Lung (tissue), 12 donors: Measurements from ENCODE around the gene CCN5. TPM values are rescaled to one million over a fixed set of nuclear protein-coding genes. Genes with fewer than 3 reads are reported as not detected.

Experiments used
- ATAC-seq: fragments of 200-7000 bp; cut with Tn5 transposase; one replicate; pipeline ENCODE4 v1.9.1; 2020; ENCODE audit warnings: moderate number of reproducible peaks; ENCODE audit not compliant: insufficient read depth, low FRiP score
- DNase-seq, 3 donors: peaks; one replicate each; pipeline ENCODE4 v3.0.0-alpha.2; 2013 to 2017
- H3K27ac ChIP-seq, 2 donors: one replicate each; pipeline ENCODE4 v1.5.1; 2013; ENCODE audit warnings: mild to moderate bottlenecking in 2 of 2, moderate library complexity in 2 of 2, control low read depth in 1 of 2, inconsistent platforms in 1 of 2, low read depth in 1 of 2, low read length in 1 of 2
- H3K27me3 ChIP-seq, 3 donors: one replicate each; pipeline ENCODE4 v1.5.1; 2013; ENCODE audit warnings: low read length in 2 of 3; ENCODE audit not compliant: control insufficient read depth in 3 of 3, insufficient read depth in 3 of 3
- H3K36me3 ChIP-seq, 4 donors: one replicate each; pipeline ENCODE4 v1.5.1; 2013; ENCODE audit warnings: low read length in 4 of 4, mild to moderate bottlenecking in 1 of 4, moderate library complexity in 1 of 4; ENCODE audit not compliant: control insufficient read depth in 4 of 4, insufficient read depth in 4 of 4
- H3K4me1 ChIP-seq, 5 donors: one replicate each; pipeline ENCODE4 v1.5.1; 2013; ENCODE audit warnings: low read length in 5 of 5, mild to moderate bottlenecking in 2 of 5, moderate library complexity in 1 of 5; ENCODE audit not compliant: control insufficient read depth in 5 of 5, insufficient read depth in 5 of 5
- H3K4me3 ChIP-seq: one replicate; pipeline ENCODE4 v1.5.1; 2013; ENCODE audit warnings: mild to moderate bottlenecking, control low read depth, moderate library complexity
- H3K9ac ChIP-seq, 2 donors: one replicate each; pipeline ENCODE4 v1.5.1; 2013; ENCODE audit warnings: low read length in 2 of 2, control low read depth in 1 of 2; ENCODE audit not compliant: insufficient read depth in 1 of 2
- H3K9me3 ChIP-seq, 4 donors: one replicate each; pipeline ENCODE4 v1.5.1; 2013; ENCODE audit warnings: low read length in 3 of 4, mild to moderate bottlenecking in 1 of 4, moderate library complexity in 1 of 4; ENCODE audit not compliant: control insufficient read depth in 4 of 4, insufficient read depth in 3 of 4
- CTCF ChIP-seq: IDR thresholded peaks from 2 replicates; pipeline ENCODE4 v1.5.1; 2012; ENCODE audit warnings: mild to moderate bottlenecking; ENCODE audit errors: control extremely low read depth, extremely low read depth
- WGBS, 2 donors: extraction: QIAGEN DNeasy Blood & Tissue Kit; methylation state at CpG; one replicate each; pipeline ENCODE4 v1.1.7; 2013; 5-methylcytosine and 5-hydroxymethylcytosine counted together
- polyA plus RNA-seq, 2 donors: library from polyadenylated mRNA; stranded (reverse); fragments of 200-250 nt; gene quantifications; one replicate each; pipeline ENCODE4 v1.2.1, GENCODE V29; 2013
- total RNA-seq, 2 donors: library from RNA; depleted of rRNA in 1 of 2; stranded (reverse); fragments of >200 nt in 1 of 2; gene quantifications; one replicate each; pipeline ENCODE4 v1.2.1, GENCODE V29; 2014 to 2021
- donor health status: control.
- donor health status: control.
- donor health status: Bipolar disorder and iron deficiency.
- donor health status: healthy.
- donor health status: DM: yes; HTN: yes; CAD: no.

Gene CCN5
- total and polyA plus RNA-seq, 4 donors = 0.23 to 92.1 (median 34.4) TPM

GRCh38 chr20:44707018-44707579, 8.1 kb upstream of the CCN5 start:
- H3K27me3 ChIP-seq = no peaks in the 10 kb centered on the region
- no peaks in the 10 kb centered on the region for H3K9me3 ChIP-seq
- H3K4me1 ChIP-seq = peaks cover 10 to 48% (median 11%) of the 10 kb centered on the region in 5 donors
- no peak overlapping the region for H3K9ac ChIP-seq
- DNase-seq (no peak), ATAC-seq (no peak)
- WGBS, 2 donors = 88 to 92% methylated on average over 5 of the region's 5 CpGs
- no peak overlapping the region for H3K4me3 ChIP-seq
- H3K36me3 ChIP-seq = no peaks in the 10 kb centered on the region
- TF ChIP-seq CTCF = no peak
- no peak overlapping the region for H3K27ac ChIP-seq

- no peaks in the 10 kb centered on the region for H3K27me3 ChIP-seq
- DNase-seq (no peak), ATAC-seq (no peak)
- H3K4me1 ChIP-seq = peaks cover 3 to 35% (median 10%) of the 10 kb centered on the region in 5 donors
- no peak overlapping the region for H3K4me3 ChIP-seq
- H3K9ac ChIP-seq = no peak overlapping the region
- H3K9me3 ChIP-seq = no peaks in the 10 kb centered on the region
- 84 to 90% methylated on average over 11 of the region's 11 CpGs for WGBS, 2 donors
- H3K36me3 ChIP-seq = no peaks in the 10 kb centered on the region
- no peak for TF ChIP-seq CTCF
- no peak overlapping the region for H3K27ac ChIP-seq
Observed at GRCh38 chr20:44709380-44709779, 5.8 kb upstream of the CCN5 start.

GRCh38 chr20:44709797-44710196, 5.4 kb upstream of the CCN5 start:
- Histone ChIP-seq H3K27ac (no peak overlapping the region), H3K4me3 (no peak overlapping the region), H3K9ac (no peak overlapping the region), H3K27me3 (no peaks in the 10 kb centered on the region), H3K4me1 (peaks cover 3 to 38% (median 10%) of the 10 kb centered on the region in 5 donors), H3K36me3 (no peaks in the 10 kb centered on the region), H3K9me3 (no peaks in the 10 kb centered on the region)
- WGBS, 2 donors = 93 to 96% methylated on average over 9 of the region's 9 CpGs
- DNase-seq (no peak), ATAC-seq (no peak)
- no peak for TF ChIP-seq CTCF

GRCh38 chr20:44711237-44711636, 3.9 kb upstream of the CCN5 start:
- Histone ChIP-seq H3K4me3 (no peak overlapping the region), H3K27me3 (no peaks in the 10 kb centered on the region), H3K9ac (no peak overlapping the region), H3K4me1 (peaks cover 4 to 50% (median 10%) of the 10 kb centered on the region in 5 donors), H3K9me3 (no peaks in the 10 kb centered on the region), H3K36me3 (no peaks in the 10 kb centered on the region), H3K27ac (peak overlapping the region; percentile 2 to 74)
- TF ChIP-seq CTCF = no peak
- 77 to 81% methylated on average over 8 of the region's 8 CpGs for WGBS, 2 donors
- ATAC-seq = no peak
- DNase-seq = peak; percentile 78 to 91 (median 88)
